ENCODE measurements around the gene COMT. TPM values are rescaled to one million over a fixed set of nuclear protein-coding genes. Genes with fewer than 3 reads are reported as not detected.

COMT gene
- total and polyA plus RNA-seq, 9 of the 15 experiments (the other 6 are each of a cell fraction or from before 2014, with no cell fraction given) = 12.5 to 351 (median 155) TPM

- TF ChIP-seq CLOCK (CRISPR knock-in tag; IDR thresholded peaks at IDR 0.05; ENCODE audit: borderline replicate concordance) (no peak), DIDO1 (tag; IDR thresholded peaks at IDR 0.05; ENCODE audit: low read depth) (no peak), AFF1 (IDR thresholded peaks at IDR 0.05; ENCODE audit: low read depth in 1 of 2, partially characterized antibody in 2 of 2) (no peak), TFAM (CRISPR knock-in tag; conservative IDR thresholded peaks at IDR 0.05) (no peak), DMBX1 (CRISPR knock-in tag; IDR thresholded peaks at IDR 0.05; ENCODE audit: borderline replicate concordance) (no peak), RFX5 (IDR thresholded peaks at IDR 0.05; ENCODE audit: low read depth, low read length) (no peak), MYBL2 (IDR thresholded peaks at IDR 0.05; ENCODE audit: low read depth) (no peak), MYBL2 (CRISPR knock-in tag; IDR thresholded peaks at IDR 0.05; ENCODE audit: borderline replicate concordance) (no peak), ZBTB9 (CRISPR knock-in tag; IDR thresholded peaks at IDR 0.05) (no peak), USF2 (CRISPR knock-in tag; IDR thresholded peaks at IDR 0.05) (no peak), NR2C1 (IDR thresholded peaks at IDR 0.05) (no peak), NR2C1 (tag; IDR thresholded peaks at IDR 0.05) (no peak), ZFP91 (CRISPR knock-in tag; IDR thresholded peaks at IDR 0.05) (no peak), RFX1 (IDR thresholded peaks at IDR 0.05) (no peak), NFATC3 (IDR thresholded peaks at IDR 0.05) (peak; percentile 27; the same call in 1 of the 2 replicates), BACH1 (tag; IDR thresholded peaks at IDR 0.05) (no peak), ZBED1 (IDR thresholded peaks at IDR 0.05) (no peak), FOXJ3 (CRISPR knock-in tag; IDR thresholded peaks at IDR 0.05) (no peak)
Measured at GRCh38 chr22:20008221-20008995, 66.8 kb downstream of the COMT start (continued).
